ENCODE data around the gene UBE2D2.

UBE2D2 gene

DNA sequence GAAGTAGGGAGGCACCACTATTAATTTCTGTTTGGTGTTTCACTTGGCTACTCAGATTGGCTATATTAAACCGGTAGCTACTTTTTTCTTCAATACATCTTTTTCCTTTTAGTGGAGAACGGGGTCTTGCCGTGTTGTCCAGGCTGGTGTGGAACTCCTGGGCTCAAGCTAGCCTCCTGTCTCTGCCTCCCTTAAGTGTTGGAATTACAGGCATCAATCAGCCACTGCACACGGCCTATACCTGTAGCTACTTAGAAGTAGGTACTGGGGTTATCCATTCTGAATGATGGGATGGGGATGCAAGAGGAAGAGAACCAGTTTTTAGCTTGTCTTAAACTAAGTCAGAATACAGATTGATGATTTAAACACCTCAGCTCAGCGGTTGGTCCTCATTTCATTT lies 1.7 kb downstream of the UBE2D2 start:
- H3K4me1 Mint-ChIP-seq = peaks cover 32% of the 10 kb centered on the region
- H3K36me3 Mint-ChIP-seq (ENCODE audit: low read depth) = peaks cover 33% of the 10 kb centered on the region
- peak overlapping the region; percentile 93 to 97 (median 96) for H3K4me3 Mint-ChIP-seq
- H3K27me3 Mint-ChIP-seq (ENCODE audit: low read depth) = no peaks in the 10 kb centered on the region
- H3K9me3 Mint-ChIP-seq = no peaks in the 10 kb centered on the region
- TF ChIP-seq, protein P1, sequence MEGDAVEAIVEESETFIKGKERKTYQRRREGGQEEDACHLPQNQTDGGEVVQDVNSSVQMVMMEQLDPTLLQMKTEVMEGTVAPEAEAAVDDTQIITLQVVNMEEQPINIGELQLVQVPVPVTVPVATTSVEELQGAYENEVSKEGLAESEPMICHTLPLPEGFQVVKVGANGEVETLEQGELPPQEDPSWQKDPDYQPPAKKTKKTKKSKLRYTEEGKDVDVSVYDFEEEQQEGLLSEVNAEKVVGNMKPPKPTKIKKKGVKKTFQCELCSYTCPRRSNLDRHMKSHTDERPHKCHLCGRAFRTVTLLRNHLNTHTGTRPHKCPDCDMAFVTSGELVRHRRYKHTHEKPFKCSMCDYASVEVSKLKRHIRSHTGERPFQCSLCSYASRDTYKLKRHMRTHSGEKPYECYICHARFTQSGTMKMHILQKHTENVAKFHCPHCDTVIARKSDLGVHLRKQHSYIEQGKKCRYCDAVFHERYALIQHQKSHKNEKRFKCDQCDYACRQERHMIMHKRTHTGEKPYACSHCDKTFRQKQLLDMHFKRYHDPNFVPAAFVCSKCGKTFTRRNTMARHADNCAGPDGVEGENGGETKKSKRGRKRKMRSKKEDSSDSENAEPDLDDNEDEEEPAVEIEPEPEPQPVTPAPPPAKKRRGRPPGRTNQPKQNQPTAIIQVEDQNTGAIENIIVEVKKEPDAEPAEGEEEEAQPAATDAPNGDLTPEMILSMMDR (IDR thresholded peaks at IDR 0.05; ENCODE audit: unreplicated experiment in 3 of 3) = no peak
- H3K27ac Mint-ChIP-seq = peak overlapping the region; percentile 88 to 99 (median 94)

DNA sequence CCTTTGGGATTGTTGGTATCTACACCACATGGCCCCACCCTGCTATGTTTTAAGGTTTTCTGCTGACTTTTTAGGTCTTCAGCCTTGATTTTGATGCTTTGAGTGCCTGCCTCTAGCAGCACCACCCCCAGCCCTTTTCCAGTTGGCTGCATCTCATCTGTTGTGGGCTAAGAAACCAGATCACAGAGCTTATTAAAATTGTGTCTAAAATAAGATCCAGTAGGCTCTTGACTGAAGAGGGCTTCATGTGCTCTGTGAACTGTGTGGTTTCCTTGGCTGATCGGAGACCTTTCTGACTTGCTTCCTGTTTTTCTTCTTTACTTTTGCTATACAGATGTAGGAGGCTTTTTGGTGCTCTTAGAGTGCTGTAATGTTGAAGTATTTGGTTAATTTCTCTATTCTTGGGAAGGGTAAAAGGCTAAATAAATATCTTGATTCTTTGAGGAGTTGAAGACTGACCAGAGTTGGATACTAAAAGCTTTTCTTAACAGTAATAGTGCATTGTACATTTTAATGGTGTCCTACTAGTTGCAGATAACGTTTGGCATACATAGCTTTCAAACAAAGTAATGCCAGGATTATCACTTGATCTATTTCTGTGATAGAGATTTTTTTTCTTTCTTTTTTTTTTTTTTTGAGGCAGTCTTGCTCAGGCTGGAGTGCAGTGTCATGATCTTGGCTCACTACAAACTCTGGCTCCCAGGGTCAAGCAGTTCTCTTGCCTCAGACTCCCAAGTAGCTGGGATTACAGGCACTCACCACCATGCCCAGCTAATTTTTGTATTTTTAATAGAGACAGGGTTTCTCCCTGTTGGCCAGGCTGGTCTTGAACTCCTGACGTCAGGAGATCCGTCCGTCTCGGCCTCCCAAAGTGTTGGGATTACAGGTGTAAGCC lies 4.5 kb downstream of the UBE2D2 start:
- Mint-ChIP-seq H3K4me1 (peaks cover 31% of the 10 kb centered on the region), H3K36me3 (ENCODE audit: low read depth) (peaks cover 44% of the 10 kb centered on the region), H3K9me3 (no peaks in the 10 kb centered on the region), H3K27me3 (ENCODE audit: low read depth) (no peaks in the 10 kb centered on the region), H3K27ac (peak overlapping the region; percentile 79 to 84 (median 80)), H3K4me3 (peak overlapping the region; percentile 37 to 75 (median 56))
- TF ChIP-seq, protein P1 (IDR thresholded peaks at IDR 0.05; ENCODE audit: unreplicated experiment in 3 of 3) = no peak

DNA sequence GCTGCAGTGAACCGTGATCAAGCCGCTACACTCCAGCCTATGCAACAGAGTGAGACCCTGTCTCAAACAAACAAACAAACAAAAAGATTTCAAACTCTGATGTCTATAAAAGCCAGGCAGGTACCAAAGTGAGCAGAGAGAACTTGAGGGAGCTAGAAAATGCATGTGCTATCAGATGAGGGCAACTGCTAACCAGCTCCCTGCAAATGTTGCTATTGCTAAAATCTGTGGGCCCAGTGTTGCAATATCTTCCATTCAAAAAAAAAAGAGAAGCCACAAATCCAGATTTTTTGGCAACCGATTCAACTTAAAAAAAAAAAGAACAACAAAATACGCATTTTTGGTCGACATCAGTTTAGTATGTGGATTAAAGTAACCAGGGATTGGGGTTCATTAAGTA lies 5.5 kb downstream of the UBE2D2 start:
- Mint-ChIP-seq H3K36me3 (ENCODE audit: low read depth) (peaks cover 47% of the 10 kb centered on the region), H3K27me3 (ENCODE audit: low read depth) (no peaks in the 10 kb centered on the region), H3K9me3 (no peaks in the 10 kb centered on the region), H3K4me1 (peaks cover 27% of the 10 kb centered on the region), H3K27ac (no peak overlapping the region), H3K4me3 (no peak overlapping the region)
- TF ChIP-seq, protein P1 (IDR thresholded peaks at IDR 0.05; ENCODE audit: unreplicated experiment in 3 of 3) = no peak

DNA sequence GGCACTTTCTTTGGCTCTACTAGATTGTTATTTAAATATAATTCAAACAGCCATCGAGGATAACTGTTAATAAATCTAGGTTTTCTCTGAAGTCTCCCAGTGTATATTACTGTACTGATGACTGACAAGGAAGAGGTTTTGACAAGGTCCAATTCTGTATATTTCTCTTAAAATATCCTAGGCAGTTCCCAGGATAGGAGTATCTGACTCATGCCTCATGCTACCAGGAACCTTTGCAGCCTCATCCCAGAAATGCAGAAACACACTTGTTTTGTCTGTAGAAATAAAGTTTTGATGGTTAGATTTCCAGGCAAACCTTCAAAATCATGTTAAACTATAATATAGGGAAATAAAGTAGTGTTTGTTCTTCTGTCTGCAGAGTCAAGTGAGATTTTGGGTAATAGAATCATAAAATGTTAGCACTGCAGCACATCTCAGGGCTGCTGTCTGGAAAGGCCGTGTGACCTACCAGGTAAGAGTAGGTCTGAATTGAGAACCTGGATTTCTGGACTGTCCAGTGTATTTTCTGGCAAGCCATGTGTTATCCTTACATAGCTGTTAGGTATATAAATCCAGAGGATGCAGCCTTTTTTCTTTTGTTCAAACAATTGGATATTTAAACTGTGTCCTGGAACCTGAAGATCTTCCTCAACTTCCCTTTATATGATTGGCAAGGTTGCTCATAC lies 8.3 kb downstream of the UBE2D2 start:
- Mint-ChIP-seq H3K36me3 (ENCODE audit: low read depth) (peaks cover 48% of the 10 kb centered on the region), H3K4me3 (no peak overlapping the region), H3K27me3 (ENCODE audit: low read depth) (no peaks in the 10 kb centered on the region), H3K9me3 (no peaks in the 10 kb centered on the region), H3K4me1 (peaks cover 23% of the 10 kb centered on the region), H3K27ac (no peak overlapping the region)
- TF ChIP-seq, protein P1 (IDR thresholded peaks at IDR 0.05; ENCODE audit: unreplicated experiment in 3 of 3) = no peak

DNA sequence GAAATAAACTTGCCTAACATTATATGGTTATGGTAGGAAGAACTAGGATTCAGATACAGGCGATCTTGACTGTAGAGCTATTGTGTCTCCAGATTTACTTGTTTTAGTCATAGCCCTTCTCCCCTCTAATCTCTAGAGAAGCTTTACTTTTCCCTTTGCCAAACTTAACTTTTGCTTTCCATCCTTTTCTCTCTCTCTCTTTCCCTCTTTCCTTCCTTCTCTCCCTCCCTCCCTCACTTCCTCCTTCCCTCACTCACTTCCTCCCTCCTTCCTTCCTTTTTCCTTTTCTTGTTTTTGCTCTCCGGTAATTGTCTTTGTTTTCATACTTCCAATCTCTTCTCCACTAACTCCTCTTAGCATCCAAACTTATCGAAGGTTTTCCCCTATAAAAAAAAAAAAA lies 10.4 kb downstream of the UBE2D2 start:
- peak overlapping the region in 2 of 3 experiments; percentile 4 to 24 for H3K27ac Mint-ChIP-seq
- H3K4me3 Mint-ChIP-seq = no peak overlapping the region
- no peaks in the 10 kb centered on the region for H3K9me3 Mint-ChIP-seq
- H3K27me3 Mint-ChIP-seq (ENCODE audit: low read depth) = no peaks in the 10 kb centered on the region
- H3K4me1 Mint-ChIP-seq = peaks cover 22% of the 10 kb centered on the region
- TF ChIP-seq, protein P1 (IDR thresholded peaks at IDR 0.05; ENCODE audit: unreplicated experiment in 3 of 3) = no peak
- H3K36me3 Mint-ChIP-seq (ENCODE audit: low read depth) = peaks cover 34% of the 10 kb centered on the region
